GM18873 (cell line): ENCODE results near the gene SLC1A6.
"Not testable (repeated sequence)": the region's sequence is repeated elsewhere in the genome, so short reads cannot be mapped to it uniquely, and the experiment has no call there.

Experiments
- ATAC-seq: cut with Tn5 transposase; IDR thresholded peaks from one replicate; pipeline ENCODE4 v1.9.1; 2021; ENCODE audit warnings: mild to moderate bottlenecking, moderate library complexity, moderate number of reproducible peaks; ENCODE audit not compliant: unreplicated experiment, low FRiP score

The SLC1A6 gene

GRCh38 chr19:14979476-14980255, at the start of gene SLC1A6:
Gene SLC1A6, minus strand, starts transcription at chr19:14979864. Its CDS starts 6,954 bp downstream, at chr19:14972910.
- ATAC-seq: no peak

DNA sequence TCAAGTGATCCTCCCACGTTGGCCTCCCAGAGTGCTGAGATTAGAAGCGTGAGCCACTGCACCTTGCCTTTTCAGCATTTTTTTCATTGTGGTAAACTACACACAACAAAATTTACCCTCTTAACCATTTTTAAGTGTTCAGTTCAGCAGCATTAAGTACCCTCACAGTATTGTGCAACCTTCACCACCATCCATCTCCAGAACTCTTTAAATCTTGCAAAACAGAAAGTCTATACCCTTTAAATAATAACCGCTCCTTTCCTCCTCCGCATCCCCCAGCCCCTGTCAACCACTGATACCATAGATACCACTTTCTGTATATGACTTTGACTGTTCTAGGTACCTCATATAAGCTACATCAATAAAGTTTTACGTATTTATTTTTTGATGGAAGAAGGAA, 48.8 kb upstream of the SLC1A6 start:
- ATAC-seq: no peak

DNA sequence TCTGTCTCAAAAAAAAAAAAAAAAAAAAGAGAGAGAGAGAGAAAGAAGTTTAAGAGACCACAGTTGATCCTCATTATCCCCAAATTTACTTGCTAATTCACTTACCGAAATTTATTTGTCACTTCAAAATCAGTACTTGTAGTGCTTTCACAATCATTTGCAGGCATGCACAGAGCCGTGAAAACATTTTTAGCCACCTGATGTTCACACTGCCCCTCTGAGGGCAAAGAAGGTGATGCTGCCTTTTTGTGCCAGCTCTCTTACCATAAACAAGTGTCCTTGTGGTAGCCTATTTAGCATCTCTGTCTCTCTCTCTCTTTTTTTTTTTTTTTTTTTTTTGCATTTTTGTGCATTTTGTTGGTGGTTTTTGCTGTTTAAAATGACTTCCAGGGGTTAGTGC, 45.6 kb upstream of the SLC1A6 start:
- no peak for ATAC-seq

- no peak for ATAC-seq
These were observed 43.1 kb upstream of the SLC1A6 start for GRCh38 chr19:15022752-15023151.

DNA sequence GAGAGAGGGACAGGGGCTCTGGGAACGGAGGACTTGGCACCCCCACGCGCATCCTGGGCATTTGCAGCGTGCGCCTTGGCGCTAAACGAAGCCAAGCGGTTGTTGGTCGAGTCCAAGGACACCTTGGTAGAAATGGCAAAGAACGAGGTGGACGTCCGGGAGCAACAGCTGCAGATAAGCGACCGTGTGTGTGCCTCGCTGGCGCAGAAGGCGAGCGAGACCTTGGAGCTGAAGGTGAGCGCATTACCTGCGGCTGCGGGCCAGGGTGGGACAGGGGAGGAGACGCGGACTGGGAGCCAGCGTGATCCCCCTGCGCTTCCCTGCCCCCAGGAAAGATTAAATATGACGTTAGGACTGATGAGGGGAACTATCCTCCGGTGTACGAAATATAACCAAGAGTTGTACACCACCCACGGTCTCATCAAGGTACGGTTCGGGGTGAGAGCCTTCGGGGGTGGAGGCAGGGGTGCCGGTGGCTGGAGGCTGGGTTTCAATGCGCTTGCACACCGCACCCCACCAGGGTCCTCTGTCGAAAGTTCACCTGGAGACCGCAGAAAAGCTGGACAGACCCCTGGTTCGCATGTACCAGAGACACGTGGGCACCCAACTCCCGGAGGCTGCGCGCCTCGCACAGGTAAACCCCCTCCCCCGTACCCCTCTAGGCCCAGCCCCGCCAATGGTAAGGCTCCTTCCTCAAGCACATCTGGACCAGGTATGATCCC, 41.8 kb upstream of the SLC1A6 start:
- ATAC-seq: no peak

DNA sequence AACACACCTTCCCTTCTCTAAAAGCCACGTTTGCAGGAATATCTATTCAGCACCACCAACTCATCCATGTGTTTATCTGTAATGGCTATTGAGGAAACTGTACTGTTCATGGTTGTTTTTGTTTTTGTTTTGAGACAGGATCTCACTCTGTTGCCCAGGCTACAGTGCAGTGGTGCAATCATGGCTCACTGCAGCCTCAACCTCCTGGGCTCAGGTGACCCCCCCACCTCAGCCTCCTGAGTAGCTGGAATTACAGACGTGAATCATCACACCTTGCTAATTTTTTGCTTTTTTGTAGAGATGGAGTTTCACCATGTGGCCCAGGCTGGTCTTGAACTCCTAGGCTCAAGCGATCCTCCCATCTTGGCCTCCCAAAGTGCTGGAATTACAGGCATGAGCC, 39.2 kb upstream of the SLC1A6 start:
- ATAC-seq: not testable (repeated sequence)

- ATAC-seq: no peak
These were observed 36.4 kb upstream of the SLC1A6 start for GRCh38 chr19:15015946-15016542.

DNA sequence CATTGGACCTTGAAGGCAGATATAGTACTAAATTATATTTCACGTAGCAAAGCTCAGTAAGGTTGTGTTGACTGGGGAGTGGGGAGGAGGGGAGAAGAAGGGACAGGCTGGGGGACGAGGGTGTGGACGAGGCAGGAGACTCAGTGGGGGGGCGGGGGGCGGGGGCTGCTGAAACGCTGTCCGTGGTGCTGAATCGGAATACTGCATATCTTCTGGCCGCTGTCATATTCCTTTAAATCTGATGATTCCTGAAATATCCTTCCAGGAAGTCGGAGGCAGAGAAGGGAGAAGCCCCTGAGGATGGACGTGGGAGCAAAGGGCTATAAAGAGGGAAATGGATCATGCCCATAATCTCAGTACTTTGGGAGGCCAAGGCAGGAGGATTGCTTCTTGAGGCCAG, 34.9 kb upstream of the SLC1A6 start:
- no peak for ATAC-seq

GRCh38 chr19:15010501-15011300, 31.0 kb upstream of the SLC1A6 start:
- no peak for ATAC-seq

DNA sequence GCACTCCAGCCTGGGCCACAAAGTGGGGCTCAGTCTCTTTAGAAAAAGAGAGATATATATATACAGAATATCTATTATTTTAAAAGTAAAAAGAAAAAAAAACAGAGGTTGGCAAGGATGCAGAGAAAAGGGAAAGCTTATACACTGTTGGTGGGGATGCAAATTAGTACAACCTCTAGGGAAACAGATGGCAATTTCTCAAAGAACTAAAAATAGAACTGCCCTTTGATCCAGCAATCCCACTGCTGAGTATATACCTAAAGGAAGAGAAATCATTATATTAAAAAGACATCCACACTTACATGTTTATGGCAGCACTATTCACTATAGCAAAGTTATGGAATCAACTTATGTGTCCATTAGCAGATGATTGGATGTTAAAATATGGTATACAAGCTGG, 28.6 kb upstream of the SLC1A6 start:
- no peak for ATAC-seq

GRCh38 chr19:14997981-14998380, 18.3 kb upstream of the SLC1A6 start:
- ATAC-seq: no peak

DNA sequence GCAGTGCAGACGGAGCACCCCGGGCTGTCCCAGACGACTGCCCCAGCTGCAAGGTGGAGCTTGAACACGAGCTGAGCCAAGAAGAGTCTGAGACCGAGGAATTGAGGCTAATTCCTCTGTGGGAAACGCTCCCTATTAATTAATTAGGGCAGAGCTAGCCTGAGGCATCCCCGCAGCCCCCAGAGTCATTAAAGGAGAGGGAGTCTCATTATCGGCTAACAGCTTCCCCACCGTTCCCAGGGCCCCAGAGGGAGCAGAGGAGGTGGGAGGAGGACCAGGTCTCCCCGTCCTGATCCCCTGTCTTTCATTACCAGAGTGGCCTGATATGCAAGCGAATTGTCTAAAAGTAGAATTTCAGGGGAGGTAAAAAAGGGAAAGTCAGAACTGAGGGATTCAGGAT, 13.1 kb upstream of the SLC1A6 start:
- ATAC-seq: no peak

- ATAC-seq: no peak
These were observed 5.5 kb upstream of the SLC1A6 start for GRCh38 chr19:14985133-14985532.

- no peak for ATAC-seq
These were observed 1.4 kb downstream of the SLC1A6 start for GRCh38 chr19:14978161-14978776.

GRCh38 chr19:14977128-14977527, 2.5 kb downstream of the SLC1A6 start:
- no peak for ATAC-seq

DNA sequence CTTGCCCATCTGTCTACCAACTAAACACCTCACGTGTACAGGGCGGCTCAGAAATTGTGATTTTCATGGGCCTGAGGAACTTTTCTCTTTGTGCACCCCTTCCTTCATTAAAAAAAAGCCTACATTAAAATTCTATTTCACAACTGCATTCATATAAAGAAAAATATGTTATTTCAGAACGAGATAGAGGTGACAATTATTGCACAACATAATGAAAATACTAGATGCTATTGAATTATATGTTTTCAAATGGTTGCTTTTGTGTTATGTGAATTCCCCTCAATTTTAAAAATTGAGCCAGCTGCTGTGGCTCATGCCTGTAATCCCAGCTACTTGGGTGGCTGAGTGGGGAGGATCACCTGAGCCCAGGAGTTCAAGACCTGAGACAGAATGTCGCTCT, 5.2 kb downstream of the SLC1A6 start:
- ATAC-seq: no peak

DNA sequence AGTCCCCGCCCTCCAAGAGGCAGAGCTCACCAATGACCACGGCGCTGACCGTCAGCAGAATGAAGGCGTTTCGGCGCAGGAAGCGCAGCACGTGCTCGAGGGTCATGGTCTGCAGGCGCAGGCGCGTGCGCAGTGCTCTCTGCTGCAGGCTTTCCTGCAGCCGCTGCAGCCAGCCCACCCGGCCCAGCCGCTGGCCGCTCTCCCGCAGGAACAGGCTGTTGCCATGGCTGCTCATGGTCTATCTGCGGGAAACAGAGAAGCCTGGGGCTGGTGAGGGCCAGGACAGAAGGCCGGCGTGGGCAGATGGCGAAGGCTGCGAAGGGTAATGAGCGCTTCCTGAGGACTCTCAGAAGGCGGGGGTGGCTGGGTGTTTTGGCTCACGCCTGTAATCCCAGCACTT, 7.0 kb downstream of the SLC1A6 start:
- ATAC-seq: no peak

GRCh38 chr19:14971474-14971873, 8.2 kb downstream of the SLC1A6 start:
- no peak for ATAC-seq

DNA sequence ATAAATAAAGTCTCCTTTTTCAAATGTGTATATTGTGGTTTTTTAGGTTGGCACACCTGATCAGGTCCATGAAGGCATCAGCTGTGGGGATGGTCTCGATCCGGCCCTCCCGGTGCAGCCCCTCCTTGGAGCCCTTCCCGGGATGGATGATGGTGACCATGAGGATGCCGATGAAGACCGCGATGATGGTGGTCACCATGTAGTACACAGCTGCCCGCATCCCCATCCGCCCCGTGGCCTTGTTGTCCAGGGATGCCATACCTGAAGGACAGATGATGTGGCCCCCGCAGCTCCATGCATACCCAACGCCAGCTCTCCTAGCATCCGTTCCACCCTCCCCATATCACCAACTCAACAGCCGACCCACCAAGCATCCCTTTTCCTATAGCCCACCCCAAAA, 11.4 kb downstream of the SLC1A6 start:
- ATAC-seq: no peak

DNA sequence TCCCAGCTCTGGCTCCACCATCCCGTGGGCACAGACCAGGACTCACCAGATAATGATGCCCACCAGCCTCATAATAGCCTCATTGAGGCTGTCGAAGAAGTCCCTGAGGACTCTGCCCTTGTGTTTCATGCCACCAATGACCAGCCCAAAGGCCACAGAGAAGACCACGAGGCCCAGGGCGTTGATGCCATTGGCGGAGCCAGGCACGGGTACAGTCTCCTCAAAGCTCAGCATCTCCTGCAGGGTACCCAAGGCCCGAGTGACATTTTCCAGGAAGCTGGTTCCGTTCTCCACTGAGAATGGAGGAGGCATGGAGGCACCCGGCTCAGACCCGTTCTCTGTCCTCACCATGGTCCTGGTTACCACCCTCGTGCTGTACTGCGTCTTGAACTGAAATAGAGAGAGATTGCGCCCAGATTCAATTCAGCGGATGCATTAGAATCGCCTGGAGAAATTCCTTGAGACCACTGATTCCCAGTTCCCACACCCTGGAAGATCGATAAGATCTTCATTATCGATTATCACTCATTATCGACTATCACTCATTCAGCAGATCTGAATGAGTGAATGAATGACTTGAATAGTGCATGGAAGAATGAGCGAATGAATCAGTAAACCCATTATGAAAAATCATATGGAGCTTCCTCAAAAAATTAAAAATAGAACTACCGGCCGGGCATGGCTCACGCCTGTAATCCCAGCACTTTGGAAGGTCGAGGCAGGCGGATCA, 17.5 kb downstream of the SLC1A6 start:
- ATAC-seq: no peak
